ENCODE data around the gene CHRM4.

DNA sequence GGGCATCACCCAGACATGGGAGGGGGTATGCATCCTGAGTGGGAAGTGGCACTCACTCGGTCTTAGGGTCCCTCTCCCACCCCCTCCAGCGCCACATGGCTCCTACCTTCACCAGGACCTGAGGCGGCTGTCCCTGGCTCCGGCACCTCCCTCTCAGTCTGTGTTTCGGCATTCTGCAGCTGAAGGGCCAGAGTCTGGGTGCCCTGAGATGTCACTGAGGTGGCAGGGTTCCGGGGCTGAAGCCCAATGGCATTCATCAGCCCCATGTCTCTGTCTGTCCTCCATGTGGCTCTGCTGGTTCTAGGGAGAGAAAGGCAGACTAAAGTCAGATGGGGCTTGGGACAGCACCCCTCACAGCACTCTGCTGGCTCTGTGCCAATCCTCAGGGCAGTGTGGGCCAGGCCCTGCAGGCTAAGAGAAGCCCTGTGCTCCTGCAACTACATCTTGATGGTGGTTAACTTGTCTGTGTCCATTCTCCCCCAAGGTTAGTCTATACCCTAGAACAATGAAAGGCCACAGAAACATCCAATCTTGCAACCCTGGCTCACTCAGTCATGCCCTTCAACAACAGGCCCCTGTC, 16.9 kb upstream of the CHRM4 start:
- TF ChIP-seq, protein P1, sequence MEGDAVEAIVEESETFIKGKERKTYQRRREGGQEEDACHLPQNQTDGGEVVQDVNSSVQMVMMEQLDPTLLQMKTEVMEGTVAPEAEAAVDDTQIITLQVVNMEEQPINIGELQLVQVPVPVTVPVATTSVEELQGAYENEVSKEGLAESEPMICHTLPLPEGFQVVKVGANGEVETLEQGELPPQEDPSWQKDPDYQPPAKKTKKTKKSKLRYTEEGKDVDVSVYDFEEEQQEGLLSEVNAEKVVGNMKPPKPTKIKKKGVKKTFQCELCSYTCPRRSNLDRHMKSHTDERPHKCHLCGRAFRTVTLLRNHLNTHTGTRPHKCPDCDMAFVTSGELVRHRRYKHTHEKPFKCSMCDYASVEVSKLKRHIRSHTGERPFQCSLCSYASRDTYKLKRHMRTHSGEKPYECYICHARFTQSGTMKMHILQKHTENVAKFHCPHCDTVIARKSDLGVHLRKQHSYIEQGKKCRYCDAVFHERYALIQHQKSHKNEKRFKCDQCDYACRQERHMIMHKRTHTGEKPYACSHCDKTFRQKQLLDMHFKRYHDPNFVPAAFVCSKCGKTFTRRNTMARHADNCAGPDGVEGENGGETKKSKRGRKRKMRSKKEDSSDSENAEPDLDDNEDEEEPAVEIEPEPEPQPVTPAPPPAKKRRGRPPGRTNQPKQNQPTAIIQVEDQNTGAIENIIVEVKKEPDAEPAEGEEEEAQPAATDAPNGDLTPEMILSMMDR (IDR thresholded peaks at IDR 0.05 in 2 of 3, conservative IDR thresholded peaks at IDR 0.05 in 1 of 3; ENCODE audit: borderline replicate concordance in 1 of 3, insufficient read depth in 1 of 3, low read depth in 2 of 3, low read length in 2 of 3), result no peak
- TF ChIP-seq, protein P2, sequence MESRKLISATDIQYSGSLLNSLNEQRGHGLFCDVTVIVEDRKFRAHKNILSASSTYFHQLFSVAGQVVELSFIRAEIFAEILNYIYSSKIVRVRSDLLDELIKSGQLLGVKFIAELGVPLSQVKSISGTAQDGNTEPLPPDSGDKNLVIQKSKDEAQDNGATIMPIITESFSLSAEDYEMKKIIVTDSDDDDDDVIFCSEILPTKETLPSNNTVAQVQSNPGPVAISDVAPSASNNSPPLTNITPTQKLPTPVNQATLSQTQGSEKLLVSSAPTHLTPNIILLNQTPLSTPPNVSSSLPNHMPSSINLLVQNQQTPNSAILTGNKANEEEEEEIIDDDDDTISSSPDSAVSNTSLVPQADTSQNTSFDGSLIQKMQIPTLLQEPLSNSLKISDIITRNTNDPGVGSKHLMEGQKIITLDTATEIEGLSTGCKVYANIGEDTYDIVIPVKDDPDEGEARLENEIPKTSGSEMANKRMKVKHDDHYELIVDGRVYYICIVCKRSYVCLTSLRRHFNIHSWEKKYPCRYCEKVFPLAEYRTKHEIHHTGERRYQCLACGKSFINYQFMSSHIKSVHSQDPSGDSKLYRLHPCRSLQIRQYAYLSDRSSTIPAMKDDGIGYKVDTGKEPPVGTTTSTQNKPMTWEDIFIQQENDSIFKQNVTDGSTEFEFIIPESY (IDR thresholded peaks at IDR 0.05; ENCODE audit: extremely low read depth, insufficient replicate concordance, low read length), result no peak
- TF ChIP-seq ZFX (IDR thresholded peaks at IDR 0.05), result no peak

All from HCT116 (cell line).